ENCODE data around the gene DDX51. TPM values are rescaled to one million over a fixed set of nuclear protein-coding genes. Genes with fewer than 3 reads are reported as not detected.

DDX51 gene
- total and polyA plus RNA-seq, 2 of the 4 experiments (the other 2 are of a cell fraction) = 3.8 to 14.5 TPM

- Histone ChIP-seq H2AK5ac (ENCODE audit: low read depth, low read length) (no peak overlapping the region), H4K8ac (ENCODE audit: low read depth in 2 of 2, low read length in 2 of 2) (no peak overlapping the region), H3K4me3 (ENCODE audit: insufficient read depth, low read depth, low read length) (no peak overlapping the region), H3K36me3 (ENCODE audit: control insufficient read depth, insufficient read depth, low read length) (peaks cover 23% of the 10 kb centered on the region), H2AFZ (replicated peaks; ENCODE audit: low read length, poor library complexity) (no peak overlapping the region), H3K27me3 (ENCODE audit: control insufficient read depth, insufficient read depth, low read length) (no peaks in the 10 kb centered on the region), H2AK9ac (replicated peaks; ENCODE audit: low read depth, low read length, poor library complexity) (no peak overlapping the region), H3K9ac (ENCODE audit: low read depth, low read length) (no peak overlapping the region), H2BK120ac (ENCODE audit: low read depth, low read length) (no peak overlapping the region), H3K14ac (replicated peaks; ENCODE audit: low read depth, low read length) (no peak overlapping the region), H3K56ac (ENCODE audit: extremely low read depth, insufficient read depth, low read length) (no peak overlapping the region), H4K5ac (ENCODE audit: low read depth, low read length) (no peak overlapping the region), H2BK15ac (ENCODE audit: low read depth, low read length) (no peak overlapping the region), H3K9me3 (ENCODE audit: control insufficient read depth, insufficient read depth, low read length) (no peaks in the 10 kb centered on the region), H3K9me1 (ENCODE audit: insufficient read depth, low read length) (peaks cover 10% of the 10 kb centered on the region; the same call in 1 of the 2 replicates), H3K79me1 (ENCODE audit: low read depth in 1 of 2, low read length in 2 of 2) (peaks cover 0 to 4% of the 10 kb centered on the region in 2 experiments; a peak in 1 of 4 replicates), H4K91ac (ENCODE audit: insufficient read depth, low read depth, low read length) (no peak overlapping the region), H3K4me2 (ENCODE audit: low read depth, low read length) (no peak overlapping the region), H4K20me1 (ENCODE audit: insufficient read depth, low read length) (peaks cover 18% of the 10 kb centered on the region), H2BK20ac (ENCODE audit: low read depth, low read length) (no peak overlapping the region), H2BK5ac (ENCODE audit: low read depth, low read length, poor library complexity, severe bottlenecking) (no peak overlapping the region), H3K27ac (ENCODE audit: insufficient read depth, low read length) (no peak overlapping the region), H3K4me1 (ENCODE audit: control insufficient read depth, insufficient read depth, low read length) (no peaks in the 10 kb centered on the region), H3K18ac (ENCODE audit: low read depth, low read length) (no peak overlapping the region), H3K4ac (ENCODE audit: low read depth, low read length) (no peak overlapping the region), H3K23ac (ENCODE audit: low read depth, low read length) (no peak overlapping the region)
- dilution Hi-C loops (cut with HindIII; ENCODE audit: low sequenced_read_pairs, unreplicated experiment) = no loop called here
- WGBS, 2 experiments (ENCODE audit: extremely low coverage in 2 of 2, insufficient read length in 1 of 2) = no CpG with 5 or more reads among the region's 9 CpGs
- ChIA-PET POLR2A (ENCODE audit: unreplicated experiment) (no interaction called here), CTCF (no interaction called here)
- ATAC-seq (ENCODE audit: low read depth) (no peak), DNase-seq (no peak)
- no TSS peak for BruUV-seq (replicated peaks)
- TF ChIP-seq RFX5 (IDR thresholded peaks at IDR 0.05; ENCODE audit: low read depth, low read length) (no peak), POLR2A (IDR thresholded peaks at IDR 0.05; ENCODE audit: low read depth, low read length) (no peak), FOS (IDR thresholded peaks at IDR 0.05; ENCODE audit: low read depth, low read length) (no peak), NFE2L2 (IDR thresholded peaks at IDR 0.05; ENCODE audit: low read depth, low read length) (no peak), RAD21 (IDR thresholded peaks at IDR 0.05; ENCODE audit: low read length) (no peak), MXI1 (IDR thresholded peaks at IDR 0.05; ENCODE audit: borderline replicate concordance, low read depth, low read length) (no peak), BHLHE40 (IDR thresholded peaks at IDR 0.05; ENCODE audit: low read depth, low read length) (no peak), USF2 (IDR thresholded peaks at IDR 0.05; ENCODE audit: low read depth, low read length) (no peak), MAZ (IDR thresholded peaks at IDR 0.05; ENCODE audit: borderline replicate concordance, low read depth, low read length) (no peak), CTCF (conservative IDR thresholded peaks at IDR 0.05; ENCODE audit: low read depth, low read length) (no peak), CEBPB (IDR thresholded peaks at IDR 0.05; ENCODE audit: low read depth, low read length) (no peak), RCOR1 (IDR thresholded peaks at IDR 0.05; ENCODE audit: insufficient replicate concordance, low read length) (no peak), SMC3 (IDR thresholded peaks at IDR 0.05; ENCODE audit: low read depth, low read length) (no peak), MAFK (IDR thresholded peaks at IDR 0.05; ENCODE audit: low read depth, low read length) (no peak), CHD1 (IDR thresholded peaks at IDR 0.05; ENCODE audit: low read depth, low read length) (no peak), ELK1 (IDR thresholded peaks at IDR 0.05; ENCODE audit: borderline replicate concordance, low read depth, low read length) (no peak)
- intact Hi-C loops (cut with micrococcal nuclease) = loop anchor here (5.0 kb wide), 1 partner anchor 465 kb away; the partner anchor contains the start of gene P2RX2
- in situ Hi-C loops (cut with MboI; ENCODE audit: low sequenced_read_pairs) = loop anchor here (5.0 kb wide), 1 partner anchor 265 kb away; no protein-coding TSS in a partner anchor
Measured at GRCh38 chr12:132152411-132152821, 8.3 kb upstream of the DDX51 start.
